ENCODE results near the gene NHERF2.

The NHERF2 gene

DNA sequence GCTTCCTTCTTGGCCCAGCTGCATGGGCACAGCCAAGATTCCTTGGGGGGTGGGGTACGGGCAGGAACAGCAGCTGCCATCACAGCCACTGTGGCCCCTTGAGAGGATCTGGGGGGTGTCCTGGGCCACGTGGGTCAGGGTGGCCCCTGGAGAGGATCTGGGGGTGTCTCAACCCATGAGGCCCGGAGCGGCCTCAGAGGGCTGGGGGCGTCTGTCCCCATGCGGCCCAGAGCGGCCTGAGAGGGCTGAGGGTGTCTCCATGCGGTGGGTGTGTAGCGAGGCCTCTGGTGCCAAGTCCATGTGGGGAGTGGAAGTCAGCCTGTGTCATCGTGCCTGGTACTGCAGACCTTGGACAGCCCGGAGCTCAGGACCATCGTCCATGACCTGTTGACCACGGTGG is 34.8 kb downstream of the NHERF2 start:
- DNase-seq (ENCODE audit: low read depth), result no peak

DNA sequence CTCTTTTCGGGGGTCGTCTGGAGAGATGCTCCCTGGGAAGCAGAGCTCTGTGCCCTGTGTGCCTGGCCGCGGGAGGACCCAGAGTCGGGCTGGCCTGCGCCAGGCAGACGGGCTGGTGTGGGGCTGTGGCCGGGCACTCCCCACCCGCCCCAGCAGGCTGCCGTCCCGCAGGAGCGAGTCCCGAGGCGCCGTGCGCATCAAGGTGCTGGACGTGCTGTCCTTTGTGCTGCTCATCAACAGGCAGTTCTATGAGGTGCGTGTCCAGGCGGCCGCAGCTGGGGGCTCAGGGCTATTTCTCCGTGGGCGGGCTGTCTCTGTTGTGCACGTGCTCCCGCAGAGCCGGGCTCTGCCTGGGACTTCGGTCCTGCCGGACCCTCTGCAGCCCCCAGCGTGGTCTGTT is 36.1 kb downstream of the NHERF2 start:
- DNase-seq (ENCODE audit: low read depth), result no peak

DNA sequence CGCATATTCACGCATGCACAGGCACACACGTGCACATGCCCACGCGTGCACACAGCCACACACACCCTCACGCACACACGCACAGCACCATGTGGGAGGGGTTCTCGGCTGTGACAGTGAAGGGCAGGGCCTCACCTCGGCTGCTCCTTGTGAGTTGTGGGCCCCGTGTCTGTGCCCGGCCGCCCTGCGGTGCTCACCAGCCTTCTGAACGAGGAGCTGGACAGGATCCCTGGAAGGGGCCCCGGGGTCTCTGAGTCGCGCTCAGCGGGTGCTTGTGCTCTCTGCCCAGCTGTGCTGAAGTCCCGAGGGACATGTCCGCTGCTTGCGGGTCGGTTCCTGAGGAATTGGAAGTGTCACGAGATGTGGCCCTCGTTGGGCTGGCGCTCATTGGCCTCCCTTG is 37.2 kb downstream of the NHERF2 start:
- DNase-seq (ENCODE audit: low read depth), result no peak

- no peak for DNase-seq (ENCODE audit: low read depth)
Measured at GRCh38 chr16:2064368-2064945, 37.8 kb downstream of the NHERF2 start.

DNA sequence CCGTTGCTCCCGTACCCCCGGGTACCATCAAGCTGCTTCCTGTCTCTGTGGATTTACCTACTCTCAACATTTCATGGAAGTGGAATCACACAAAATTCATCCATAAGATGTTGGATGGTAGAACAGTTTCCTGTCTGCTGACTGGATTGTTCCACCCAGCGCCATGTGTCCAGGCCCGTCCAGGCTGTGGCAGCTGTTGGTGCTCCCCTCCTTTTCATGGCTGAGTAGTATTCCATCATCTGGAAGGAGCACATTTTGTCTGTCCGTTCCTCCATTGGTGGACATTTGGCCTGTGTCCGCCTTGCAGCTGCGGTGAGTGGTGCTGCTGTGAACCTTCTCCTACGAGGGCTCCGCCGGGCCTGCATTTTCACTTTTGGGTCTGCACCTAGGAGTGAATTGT is 39.4 kb downstream of the NHERF2 start:
- DNase-seq (ENCODE audit: low read depth), result no peak

GRCh38 chr16:2070576-2071453 is 44.1 kb downstream of the NHERF2 start:
- no peak for DNase-seq (ENCODE audit: low read depth)

GRCh38 chr16:2071454-2072202 is 44.9 kb downstream of the NHERF2 start:
- no peak for DNase-seq (ENCODE audit: low read depth)

GRCh38 chr16:2072926-2073325 is 46.2 kb downstream of the NHERF2 start:
- no peak for DNase-seq (ENCODE audit: low read depth)

- no peak for DNase-seq (ENCODE audit: low read depth)
Measured at GRCh38 chr16:2074071-2074470, 47.4 kb downstream of the NHERF2 start.

DNA sequence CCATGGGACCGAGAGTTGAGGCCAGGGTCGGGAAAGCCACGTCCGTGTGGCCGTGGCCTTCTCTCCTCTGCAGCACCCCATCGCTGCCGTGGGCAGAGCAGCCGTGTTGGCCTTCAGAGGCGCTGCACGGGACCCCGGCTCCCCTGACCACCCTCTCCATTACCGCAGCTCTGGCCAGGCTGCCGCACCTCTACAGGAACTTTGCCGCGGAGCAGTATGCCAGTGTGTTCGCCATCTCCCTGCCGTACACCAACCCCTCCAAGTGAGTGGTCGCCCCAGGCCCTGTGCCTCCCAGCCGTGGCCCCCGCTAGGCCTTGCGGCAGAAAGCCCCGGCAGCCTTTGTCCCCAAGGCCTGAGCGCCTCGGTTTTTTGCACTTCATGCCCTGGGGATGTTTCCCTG is 48.9 kb downstream of the NHERF2 start:
- no peak for DNase-seq (ENCODE audit: low read depth)

DNA sequence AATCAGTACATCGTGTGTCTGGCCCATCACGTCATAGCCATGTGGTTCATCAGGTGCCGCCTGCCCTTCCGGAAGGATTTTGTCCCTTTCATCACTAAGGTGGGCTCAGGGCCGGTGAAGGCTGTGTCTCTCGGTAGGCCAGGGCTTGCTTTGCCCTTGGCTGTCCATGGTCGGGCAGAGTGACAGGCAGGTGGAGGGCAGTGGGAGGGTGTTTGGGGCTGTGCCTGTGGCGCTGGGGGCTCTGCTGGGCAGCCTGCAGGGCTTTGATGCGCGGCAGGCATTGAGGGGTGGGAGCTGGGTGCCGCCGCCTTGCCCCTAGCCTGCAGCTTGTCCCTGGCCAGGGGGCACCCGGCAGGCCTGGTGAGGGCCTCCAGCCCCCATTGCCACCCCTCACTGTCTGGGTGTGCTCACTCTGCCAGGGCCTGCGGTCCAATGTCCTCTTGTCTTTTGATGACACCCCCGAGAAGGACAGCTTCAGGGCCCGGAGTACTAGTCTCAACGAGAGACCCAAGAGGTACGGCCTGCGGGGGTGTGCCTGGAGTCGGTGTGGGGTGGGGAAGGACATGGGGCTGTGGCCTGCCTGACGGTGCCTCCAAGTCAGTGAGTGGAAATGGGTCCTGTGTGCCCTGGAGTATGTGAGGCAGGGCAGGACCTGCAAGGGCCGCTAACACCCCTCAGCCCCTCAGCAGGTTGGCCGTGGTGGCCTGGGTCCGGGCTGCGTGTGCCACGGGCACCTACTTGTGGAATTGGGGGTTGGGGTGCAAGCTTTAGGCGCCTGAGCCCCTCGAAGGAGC is 49.6 kb downstream of the NHERF2 start:
- DNase-seq (ENCODE audit: low read depth), result no peak

DNA sequence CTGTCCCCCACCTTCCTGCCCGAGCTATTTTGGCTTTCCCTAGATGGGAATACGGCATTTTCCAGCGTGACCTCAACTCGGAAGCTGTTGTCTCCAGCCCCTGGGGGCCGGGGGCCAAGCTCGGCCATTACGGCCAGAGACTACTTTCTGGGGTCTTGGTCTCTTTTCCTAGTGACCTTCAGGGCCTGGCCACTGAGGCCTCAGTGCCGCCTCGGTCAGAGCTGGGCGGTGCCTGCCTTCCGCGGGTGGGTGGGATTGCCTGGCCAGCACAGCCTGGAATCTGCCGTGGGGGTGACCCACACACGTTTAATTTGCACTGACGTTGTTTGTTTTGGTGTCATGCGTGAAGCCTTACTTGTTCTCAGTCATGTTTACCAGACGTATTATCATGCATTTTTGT is 50.3 kb downstream of the NHERF2 start:
- DNase-seq (ENCODE audit: low read depth), result no peak

- no peak for DNase-seq (ENCODE audit: low read depth)
Measured at GRCh38 chr16:2077696-2078095, 51.0 kb downstream of the NHERF2 start.

DNA sequence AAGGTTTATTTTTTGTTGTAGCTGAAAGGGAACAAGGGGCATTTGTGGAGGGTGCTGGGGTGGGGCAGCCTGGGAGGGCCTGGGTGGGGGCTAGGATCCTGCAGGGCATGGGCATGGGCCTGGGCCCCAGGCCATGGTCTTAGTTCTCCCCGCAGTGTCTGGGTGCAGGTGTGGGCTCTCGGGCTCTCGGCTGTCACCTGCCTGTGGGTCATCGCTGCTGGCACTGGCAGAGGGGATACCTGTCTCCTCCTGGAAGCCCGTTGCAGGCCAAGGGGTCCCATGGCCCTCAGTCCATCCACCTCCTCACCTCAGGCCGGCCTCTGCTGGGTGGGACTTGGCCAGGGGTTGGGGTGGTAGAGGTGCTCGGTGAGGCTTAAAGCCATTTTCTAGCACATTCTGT is 51.4 kb downstream of the NHERF2 start:
- no peak for DNase-seq (ENCODE audit: low read depth)

- no peak for DNase-seq (ENCODE audit: low read depth)
Measured at GRCh38 chr16:2078691-2079090, 52.0 kb downstream of the NHERF2 start.

DNA sequence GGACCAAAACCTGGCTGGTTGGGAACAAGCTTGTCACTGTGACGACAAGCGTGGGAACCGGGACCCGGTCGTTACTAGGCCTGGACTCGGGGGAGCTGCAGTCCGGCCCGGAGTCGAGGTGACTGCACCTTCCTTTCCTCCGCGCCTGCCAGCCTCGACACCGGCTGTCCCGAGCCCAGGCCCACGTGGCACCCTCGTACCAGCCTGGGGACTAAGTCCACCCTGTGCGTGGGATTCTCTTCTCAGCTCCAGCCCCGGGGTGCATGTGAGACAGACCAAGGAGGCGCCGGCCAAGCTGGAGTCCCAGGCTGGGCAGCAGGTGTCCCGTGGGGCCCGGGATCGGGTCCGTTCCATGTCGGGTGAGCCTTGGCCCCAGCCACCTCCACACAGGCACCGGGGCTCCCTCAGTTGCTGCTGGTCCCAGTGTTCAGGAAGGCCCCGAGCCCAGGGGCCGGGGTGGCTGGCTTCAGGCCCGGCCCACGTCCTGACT is 52.7 kb downstream of the NHERF2 start:
- no peak for DNase-seq (ENCODE audit: low read depth)

DNA sequence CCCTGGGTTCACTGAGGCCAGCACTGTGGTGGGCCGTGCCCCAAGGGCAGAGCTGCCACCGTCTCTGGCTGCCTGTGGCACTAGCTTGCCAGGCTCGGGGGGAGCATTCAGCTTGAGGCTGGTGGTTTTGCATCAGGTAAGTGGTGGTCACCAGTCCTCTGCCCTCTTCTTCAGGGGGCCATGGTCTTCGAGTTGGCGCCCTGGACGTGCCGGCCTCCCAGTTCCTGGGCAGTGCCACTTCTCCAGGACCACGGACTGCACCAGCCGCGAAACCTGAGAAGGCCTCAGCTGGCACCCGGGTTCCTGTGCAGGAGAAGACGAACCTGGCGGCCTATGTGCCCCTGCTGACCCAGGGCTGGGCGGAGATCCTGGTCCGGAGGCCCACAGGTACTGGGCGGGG is 53.3 kb downstream of the NHERF2 start:
- DNase-seq (ENCODE audit: low read depth), result no peak

- no peak for DNase-seq (ENCODE audit: low read depth)
Measured at GRCh38 chr16:2081201-2082084, 54.7 kb downstream of the NHERF2 start.

DNA sequence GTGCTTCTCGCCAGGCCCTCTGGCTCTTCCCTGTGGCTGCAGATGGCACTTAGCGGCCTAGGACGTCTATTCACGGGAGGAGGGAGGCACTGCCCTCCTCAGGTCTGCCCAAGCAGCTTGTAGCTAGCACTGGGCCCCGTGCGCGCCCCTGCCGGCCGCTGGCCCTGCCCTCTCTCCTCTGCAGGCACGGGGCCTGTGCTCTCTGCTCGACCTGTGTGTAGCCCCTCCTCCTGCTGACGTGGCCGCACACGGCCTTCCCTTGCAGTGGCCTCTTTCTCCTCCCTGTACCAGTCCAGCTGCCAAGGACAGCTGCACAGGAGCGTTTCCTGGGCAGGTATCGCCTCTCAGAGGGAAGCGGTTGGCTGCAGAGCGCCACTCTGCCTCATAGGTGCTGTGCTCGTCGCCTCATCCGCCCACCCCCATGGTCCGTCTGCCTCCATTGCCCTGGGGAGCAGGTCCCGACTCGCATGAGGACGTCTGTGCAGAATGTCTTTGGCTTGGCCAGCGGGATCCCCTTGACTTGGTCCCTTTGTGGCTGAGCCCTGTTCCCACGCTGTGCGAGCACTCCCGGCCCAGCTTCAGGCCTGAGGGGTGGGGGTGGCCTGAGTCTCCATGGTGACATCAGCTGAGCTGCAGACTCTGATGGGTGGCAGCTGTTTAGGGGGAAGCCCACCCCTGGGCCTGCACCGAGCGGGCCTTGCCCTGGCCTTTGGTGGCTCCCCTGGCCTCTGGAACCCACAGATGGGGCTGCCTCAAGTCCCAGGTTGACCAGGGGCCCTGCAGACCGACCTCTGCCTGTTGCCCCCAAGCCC is 55.7 kb downstream of the NHERF2 start:
- no peak for DNase-seq (ENCODE audit: low read depth)

- no peak for DNase-seq (ENCODE audit: low read depth)
Measured at GRCh38 chr16:2082983-2083364, 56.3 kb downstream of the NHERF2 start.

Data from stromal cell of bone marrow (primary cell).